Sigmoid colon (tissue), 7 donors: ENCODE results near the gene SECTM1. TPM values are rescaled to one million over a fixed set of nuclear protein-coding genes. Genes with fewer than 3 reads are reported as not detected.

Experiments
- DNase-seq: peaks from one replicate; pipeline ENCODE4 v3.0.0-alpha.2; 2019
- H3K27ac ChIP-seq, 4 donors: fragments of 200-600 bp; sonication (generic); one replicate each; pipeline ENCODE4 v1.5.1; 2016 to 2019; ENCODE audit warnings: mild to moderate bottlenecking in 1 of 4
- H3K27me3 ChIP-seq, 3 donors: fragments of 200-600 bp; sonication (generic); one replicate each; pipeline ENCODE4 v1.5.1; 2019; ENCODE audit warnings: mild to moderate bottlenecking in 1 of 3
- H3K36me3 ChIP-seq, 4 donors: fragments of 200-600 bp; sonication (generic); one replicate each; pipeline ENCODE4 v1.5.1; 2016 to 2019
- H3K4me1 ChIP-seq, 4 donors: fragments of 200-600 bp; sonication (generic); one replicate each; pipeline ENCODE4 v1.5.1; 2017 to 2019
- H3K4me3 ChIP-seq, 4 donors: fragments of 200-600 bp; sonication (generic); one replicate each; pipeline ENCODE4 v1.5.1; 2017 to 2019; ENCODE audit warnings: mild to moderate bottlenecking in 2 of 4, moderate library complexity in 1 of 4
- H3K9me3 ChIP-seq, 4 donors: fragments of 200-600 bp in 3 of 4; sonication (generic) in 3 of 4; one replicate each; pipeline versions ENCODE4 v1.5.1 to v1.6.1; 2013 to 2019
- CTCF ChIP-seq, 4 experiments: fragments of 450-650 bp in 3 of 4; fragments of 200-600 bp in 1 of 4; IDR thresholded peaks; one replicate each; pipeline ENCODE4 v1.5.1; 2016 to 2019; ENCODE audit warnings: antibody characterized with exemption in 4 of 4, mild to moderate bottlenecking in 3 of 4, moderate library complexity in 2 of 4
- EP300 ChIP-seq, 4 donors: sonication (generic); formaldehyde crosslinking; IDR thresholded peaks; one replicate each; pipeline ENCODE4 v1.6.1; 2017; ENCODE audit warnings: antibody characterized with exemption in 4 of 4
- POLR2A ChIP-seq, 2 donors: fragments of 450-650 bp; IDR thresholded peaks; one replicate each; pipeline ENCODE4 v1.6.1; 2016; ENCODE audit warnings: antibody characterized with exemption in 2 of 2, mild to moderate bottlenecking in 2 of 2, moderate library complexity in 2 of 2
- POLR2AphosphoS5 ChIP-seq, 4 donors: sonication (generic); formaldehyde crosslinking; IDR thresholded peaks; one replicate each; pipeline ENCODE4 v1.6.1; 2017; ENCODE audit warnings: antibody characterized with exemption in 4 of 4
- WGBS, 2 donors: extraction: QIAGEN DNeasy Blood & Tissue Kit; methylation state at CpG; one replicate each; pipeline ENCODE4 v1.1.7; 2013; 5-methylcytosine and 5-hydroxymethylcytosine counted together
- intact Hi-C: fragments of 100-400 bp; cut with DNase I; formaldehyde crosslinking; loops from one replicate; pipeline ENCODE4 v1.15.1; 2023
- polyA plus RNA-seq, 3 donors: library from polyadenylated mRNA; stranded (reverse); fragments of 200-250 nt; gene quantifications; one replicate each; pipeline ENCODE4 v1.2.3, GENCODE V29; 2013
- total RNA-seq, 4 donors: library from RNA; depleted of rRNA; stranded (reverse); fragments of >200 nt; gene quantifications; one replicate each; pipeline ENCODE4 v1.1.0, GENCODE V29; 2016
- donor health status: healthy with polysubstance abuse.
- donor health status: Bipolar disorder and iron deficiency.
- donor health status: healthy.

Gene SECTM1
- total and polyA plus RNA-seq, 7 donors, result 8.4 to 105 (median 56.9) TPM

DNA sequence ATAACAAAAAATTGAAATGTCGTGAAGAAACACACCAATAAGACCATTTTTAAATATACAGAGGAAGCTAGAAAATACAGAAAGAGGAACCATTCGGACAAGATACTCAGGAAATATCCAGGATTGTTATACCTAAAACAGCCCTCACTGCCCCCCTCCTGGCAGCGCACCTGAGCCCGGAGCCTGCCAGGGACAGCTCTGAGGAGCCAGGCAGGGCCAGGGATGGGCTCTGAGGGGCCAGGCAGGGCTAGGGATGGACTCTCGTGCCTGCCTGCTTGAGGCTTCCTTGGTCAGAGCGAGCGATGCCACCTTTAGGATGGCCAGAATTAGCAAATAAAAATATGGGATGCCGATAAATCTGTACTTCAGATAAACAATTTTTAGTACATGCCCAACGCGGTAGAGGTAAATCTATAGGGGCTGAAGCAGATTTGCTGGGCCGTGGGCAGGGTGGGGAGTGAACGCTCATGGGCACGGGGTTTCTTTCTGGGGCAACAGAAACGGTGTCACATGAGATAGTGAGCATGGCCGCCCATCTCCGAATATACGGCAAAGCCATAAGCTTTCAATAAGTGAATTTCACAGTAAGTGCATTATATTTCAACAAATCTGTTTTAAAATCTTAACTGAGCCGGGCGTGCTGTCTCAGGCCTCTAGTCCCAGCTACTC lies 41.9 kb downstream of the SECTM1 start:
- H3K27ac ChIP-seq, result peak overlapping the region; percentile 89 to 99 (median 94)
- H3K4me3 ChIP-seq, result peak overlapping the region; percentile 62 to 94 (median 69)
- H3K27me3 ChIP-seq, result no peaks in the 10 kb centered on the region
- no peak for TF ChIP-seq POLR2AphosphoS5 (IDR thresholded peaks at IDR 0.05)
- TF ChIP-seq POLR2A (IDR thresholded peaks at IDR 0.05), result no peak
- TF ChIP-seq EP300 (IDR thresholded peaks at IDR 0.05), result no peak
- TF ChIP-seq CTCF (IDR thresholded peaks at IDR 0.05), result no peak
- no peak for DNase-seq
- peaks cover 0 to 65% (median 42%) of the 10 kb centered on the region in 4 donors for H3K4me1 ChIP-seq
- no peaks in the 10 kb centered on the region for H3K9me3 ChIP-seq
- no peaks in the 10 kb centered on the region for H3K36me3 ChIP-seq
- WGBS, 2 donors, result 86 to 87% methylated on average over 19 of the region's 19 CpGs
- intact Hi-C loops, result loop anchor here (2.0 kb wide), 1 partner anchor 19 kb away; the partner anchor contains the start of gene CSNK1D

DNA sequence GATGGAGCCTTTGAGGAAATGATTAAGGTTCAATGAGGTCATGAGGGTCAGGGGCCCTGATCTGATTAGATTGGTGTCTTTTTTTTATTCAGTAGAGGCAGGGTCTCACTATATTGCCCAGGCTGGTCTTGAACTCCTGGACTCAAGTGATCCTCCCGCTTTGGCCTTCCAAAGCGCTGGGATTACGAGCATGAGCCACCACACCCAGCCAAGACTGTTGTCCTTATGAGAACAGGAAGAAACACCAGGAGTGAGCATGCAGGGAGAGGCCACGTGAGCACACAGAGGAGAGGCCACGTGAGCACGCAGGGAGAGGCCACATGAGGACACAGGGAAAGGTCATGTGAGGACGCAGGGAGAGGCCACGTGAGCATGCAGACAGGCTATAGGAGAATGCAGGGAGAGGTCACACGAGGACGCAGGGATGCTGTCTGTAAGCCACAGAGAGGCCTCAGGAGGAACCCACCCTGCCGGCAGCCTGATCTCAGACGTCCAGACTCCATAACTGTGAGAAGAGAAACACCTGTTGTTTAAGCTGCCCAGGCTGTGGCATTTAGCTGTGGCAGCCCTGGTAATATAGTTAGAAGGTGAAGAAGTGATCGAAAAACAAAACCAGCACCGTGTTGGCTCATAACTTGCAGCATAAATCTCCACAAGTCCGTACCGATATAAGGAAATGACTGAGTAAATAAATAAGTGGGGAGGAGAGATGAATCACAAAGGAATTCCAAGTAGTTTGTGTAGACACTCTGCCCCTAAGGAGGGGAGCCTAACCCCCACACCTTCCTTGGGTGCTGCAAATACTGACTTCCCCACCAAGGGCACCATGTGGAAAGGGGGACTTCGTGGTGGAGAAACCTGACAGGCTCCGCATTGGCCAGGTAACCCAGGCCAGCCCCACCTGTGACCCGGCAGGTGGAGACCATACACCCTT lies 45.4 kb downstream of the SECTM1 start:
- Histone ChIP-seq H3K36me3 (no peaks in the 10 kb centered on the region), H3K27me3 (no peaks in the 10 kb centered on the region), H3K9me3 (no peaks in the 10 kb centered on the region), H3K4me3 (no peak overlapping the region), H3K27ac (peak overlapping the region; percentile 58 to 94 (median 83)), H3K4me1 (peaks cover 0 to 38% (median 26%) of the 10 kb centered on the region in 4 donors)
- intact Hi-C loops, result no loop called here
- peak; percentile 85 for DNase-seq
- TF ChIP-seq CTCF (IDR thresholded peaks at IDR 0.05) (no peak), EP300 (IDR thresholded peaks at IDR 0.05) (peak in 1 of 4 donors; percentile 45), POLR2A (IDR thresholded peaks at IDR 0.05) (no peak), POLR2AphosphoS5 (IDR thresholded peaks at IDR 0.05) (peak in 3 of 4 donors; percentile 50 to 80 (median 58))
- WGBS, 2 donors, result 12 to 45% methylated on average over 19 of the region's 19 CpGs

DNA sequence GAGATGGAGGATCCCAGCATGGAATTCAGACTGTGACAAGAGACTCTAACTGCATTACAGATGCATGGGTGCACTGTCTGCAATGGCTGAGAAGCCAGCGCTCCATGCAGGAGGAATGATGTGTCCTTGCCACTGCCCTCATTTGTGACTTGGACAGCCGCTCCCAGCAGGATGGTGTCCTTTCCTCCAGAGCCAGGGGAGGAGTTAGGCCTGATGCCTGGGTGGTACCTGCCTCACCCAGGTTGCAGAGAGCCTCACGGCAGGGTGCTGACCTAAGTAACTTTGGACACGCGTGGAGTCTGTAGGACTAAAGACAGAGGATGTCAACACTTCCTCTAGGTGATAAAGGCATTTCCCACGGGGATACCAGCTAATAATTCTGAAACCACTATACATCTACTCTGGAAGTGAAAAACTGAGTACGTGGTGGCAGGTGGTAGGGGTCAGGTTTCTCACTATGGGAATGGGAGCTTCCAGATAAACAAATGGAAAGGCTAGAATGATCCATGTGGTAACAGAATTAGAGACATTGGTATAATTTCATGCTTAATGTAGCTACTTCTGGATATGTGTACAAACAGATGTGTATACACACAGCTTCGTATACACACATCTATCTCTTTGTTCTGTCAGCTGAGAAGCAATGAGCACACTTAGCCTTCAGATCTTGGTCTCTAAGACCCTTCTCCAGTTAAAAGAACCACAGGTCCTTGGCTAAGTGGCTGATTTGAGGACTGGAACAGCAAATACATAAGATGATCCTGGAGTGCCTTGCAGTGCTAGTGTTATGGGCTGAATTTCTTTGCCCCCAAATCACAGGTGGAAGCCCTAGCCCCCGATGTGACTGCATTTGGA lies 46.3 kb downstream of the SECTM1 start:
- no peaks in the 10 kb centered on the region for H3K36me3 ChIP-seq
- H3K4me3 ChIP-seq, result no peak overlapping the region
- no peak for DNase-seq
- TF ChIP-seq POLR2A (IDR thresholded peaks at IDR 0.05), result no peak
- H3K9me3 ChIP-seq, result no peaks in the 10 kb centered on the region
- 53 to 78% methylated on average over 9 of the region's 9 CpGs for WGBS, 2 donors
- H3K27me3 ChIP-seq, result no peaks in the 10 kb centered on the region
- H3K4me1 ChIP-seq, result peaks cover 0 to 43% (median 27%) of the 10 kb centered on the region in 4 donors
- intact Hi-C loops, result no loop called here
- peak overlapping the region; percentile 58 to 94 (median 83) for H3K27ac ChIP-seq

DNA sequence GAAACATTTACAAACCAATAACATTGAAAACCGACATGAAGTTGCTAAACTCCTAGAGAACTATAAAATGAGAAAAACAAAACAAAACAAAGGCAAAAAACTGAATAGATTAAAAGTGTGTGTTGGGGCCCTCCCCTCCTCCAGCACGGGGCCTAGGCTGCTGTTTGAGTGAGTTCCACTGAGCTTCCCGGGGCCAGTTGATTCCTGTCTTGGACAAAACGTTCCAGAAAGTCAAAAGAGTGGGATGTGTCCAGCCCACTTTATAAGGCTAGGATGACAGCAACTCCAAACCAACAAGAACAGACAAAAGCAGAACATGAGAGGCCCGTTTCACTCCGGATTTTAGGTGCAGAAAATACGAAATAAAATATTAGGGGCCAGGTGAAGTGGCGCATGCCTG lies 48.4 kb downstream of the SECTM1 start:
- Histone ChIP-seq H3K4me1 (peaks cover 0 to 35% (median 21%) of the 10 kb centered on the region in 4 donors), H3K36me3 (no peaks in the 10 kb centered on the region), H3K27me3 (no peaks in the 10 kb centered on the region), H3K27ac (peak overlapping the region in 3 of 4 donors; percentile 20 to 38 (median 36)), H3K9me3 (no peaks in the 10 kb centered on the region), H3K4me3 (no peak overlapping the region)
- 76% methylated on average over 8 of the region's 8 CpGs for WGBS, 2 donors
- TF ChIP-seq EP300 (IDR thresholded peaks at IDR 0.05) (no peak), CTCF (IDR thresholded peaks at IDR 0.05) (no peak), POLR2AphosphoS5 (IDR thresholded peaks at IDR 0.05) (peak in 1 of 4 donors; percentile 8), POLR2A (IDR thresholded peaks at IDR 0.05) (no peak)
- intact Hi-C loops, result no loop called here
- no peak for DNase-seq
